DND-41 (cell line): ENCODE results near the gene FKBP2.

ENCODE experiments used
- CTCF ChIP-seq: IDR thresholded peaks from 2 replicates; pipeline ENCODE4 v1.5.1; 2012; ENCODE audit warnings: borderline replicate concordance, low read length, moderate library complexity, mild to moderate bottlenecking; ENCODE audit not compliant: poor library complexity, severe bottlenecking; ENCODE audit errors: extremely low read depth
- EZH2 ChIP-seq: IDR thresholded peaks from 3 replicates; pipeline ENCODE4 v1.6.1; 2012; ENCODE audit warnings: borderline replicate concordance, low read depth, mild to moderate bottlenecking, moderate library complexity, low read length, inconsistent platforms; ENCODE audit not compliant: severe bottlenecking

- TF ChIP-seq EZH2 (no peak), CTCF (no peak)
Measured at GRCh38 chr11:64275841-64276240, 34.9 kb downstream of the FKBP2 start.
